COLO668 (cell line): ENCODE data around the gene CCDC77.
"Not testable (repeated sequence)": the region's sequence is repeated elsewhere in the genome, so short reads cannot be mapped to it uniquely, and the experiment has no call there.

Source experiments
- DNase-seq: peaks from one replicate; lab custom pipeline; 2025; ENCODE audit not compliant: unreplicated experiment; lab: John Stamatoyannopoulos, UW

Gene CCDC77

DNA sequence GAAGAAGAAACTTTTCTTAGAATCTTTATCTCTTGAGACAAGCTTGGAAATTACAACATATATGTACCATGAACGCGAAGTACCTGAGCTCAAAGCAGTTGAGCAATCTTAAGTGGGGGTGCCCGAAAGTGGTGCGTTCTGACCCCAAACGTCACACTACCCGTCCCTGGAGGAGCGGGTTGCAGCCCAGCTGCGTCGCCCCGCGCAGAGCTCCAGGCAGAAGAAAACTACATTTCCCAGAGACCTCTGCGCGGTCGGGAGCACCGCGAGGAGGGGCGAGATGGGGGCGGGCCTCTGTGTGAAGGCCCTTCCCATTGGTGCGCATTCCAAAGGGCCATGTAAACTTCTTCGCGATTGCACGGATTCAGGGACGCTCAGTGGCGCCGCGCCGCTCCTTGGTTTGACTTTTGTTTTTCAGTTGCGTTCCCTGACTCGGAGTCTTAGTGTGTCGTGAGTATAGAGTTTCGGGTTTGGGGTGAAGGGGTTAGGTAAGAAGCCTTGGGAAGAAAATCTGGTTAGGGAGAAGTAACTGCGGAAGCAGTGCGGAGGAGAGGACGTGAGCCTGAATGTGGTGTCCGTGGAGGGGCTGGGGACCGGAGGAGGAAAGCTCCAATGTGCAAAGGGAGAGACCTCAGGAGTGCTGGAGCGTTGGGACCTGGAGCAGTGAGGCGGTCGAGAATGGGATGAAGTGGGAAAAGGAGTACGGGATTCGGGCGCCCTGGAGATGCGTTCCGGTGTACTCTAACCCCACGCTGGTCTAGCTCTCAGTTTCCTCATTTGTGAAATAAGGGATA is at the start of gene CCDC77:
Gene CCDC77, plus strand, starts transcription at position 410 of the 794 bp plus-strand sequence. CDS start 7,740 bp downstream, outside the sequence.
- no peak for DNase-seq

DNA sequence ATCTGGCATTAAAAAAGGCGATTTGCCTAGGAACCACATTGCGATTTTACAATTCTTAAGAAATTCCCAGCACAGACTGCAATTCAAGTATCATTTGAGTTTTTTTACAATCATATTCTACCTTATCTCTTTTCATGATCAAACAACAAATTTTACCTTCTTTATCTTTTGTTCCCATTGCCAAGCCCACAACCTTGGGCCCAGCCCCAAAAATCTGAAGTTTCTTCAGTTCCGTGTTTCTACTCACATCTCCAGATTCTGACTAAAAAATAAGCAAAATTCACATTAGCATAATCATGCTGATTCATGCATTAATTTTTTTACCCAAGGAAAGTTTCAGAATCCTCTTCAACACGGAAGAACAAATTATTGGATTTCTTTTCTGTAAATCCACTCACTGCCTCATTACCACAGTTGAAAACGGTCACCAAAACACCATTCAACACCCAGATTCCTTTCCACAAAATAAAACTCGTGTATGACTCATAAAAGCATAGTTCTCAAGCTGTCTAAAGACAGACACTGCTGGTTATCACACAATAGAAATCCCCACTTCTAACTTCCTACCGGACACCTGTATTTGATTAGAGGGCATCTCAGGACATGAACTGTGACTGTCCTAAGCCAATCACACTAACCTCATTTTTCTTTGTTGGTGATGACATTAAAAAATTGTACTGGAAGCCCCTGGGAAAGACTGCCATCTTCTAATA is 45.0 kb upstream of the CCDC77 start:
- DNase-seq = no peak

DNA sequence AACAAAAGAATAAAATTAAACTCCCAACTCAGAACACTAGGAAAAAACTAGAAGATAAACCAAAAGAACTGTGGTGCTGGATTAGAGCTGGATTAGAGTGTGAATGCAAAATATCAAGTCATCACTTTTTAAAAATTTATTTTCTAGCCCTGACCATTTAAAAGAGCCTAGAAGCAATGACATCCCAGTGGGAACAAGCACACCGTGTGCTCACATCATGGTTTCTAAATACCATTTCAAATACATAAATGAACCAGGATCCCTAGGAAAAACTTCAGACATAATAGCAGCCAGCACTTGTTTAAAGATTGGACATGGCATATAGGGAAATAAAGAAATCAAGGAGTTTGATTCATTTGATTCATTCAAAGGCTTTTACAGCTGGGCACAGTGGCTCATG is 42.4 kb upstream of the CCDC77 start:
- DNase-seq = no peak

DNA sequence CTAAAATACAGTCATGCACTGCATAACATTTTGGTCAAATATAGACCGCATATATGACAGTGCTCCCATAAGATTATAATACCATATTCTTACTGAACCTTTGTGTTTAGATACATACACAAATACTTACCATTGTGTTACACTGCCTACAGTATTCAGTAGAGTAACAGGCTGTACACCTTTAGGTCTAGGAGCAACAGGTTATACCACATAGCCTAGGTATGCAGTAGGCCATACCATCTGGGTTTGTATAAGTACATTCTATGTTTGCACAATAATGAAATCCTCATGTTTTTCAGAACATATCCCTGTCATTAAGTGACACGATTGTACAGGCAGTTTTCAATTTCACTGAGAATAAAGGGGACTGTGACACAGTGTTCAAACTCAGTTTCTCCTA is 34.6 kb upstream of the CCDC77 start:
- no peak for DNase-seq

DNA sequence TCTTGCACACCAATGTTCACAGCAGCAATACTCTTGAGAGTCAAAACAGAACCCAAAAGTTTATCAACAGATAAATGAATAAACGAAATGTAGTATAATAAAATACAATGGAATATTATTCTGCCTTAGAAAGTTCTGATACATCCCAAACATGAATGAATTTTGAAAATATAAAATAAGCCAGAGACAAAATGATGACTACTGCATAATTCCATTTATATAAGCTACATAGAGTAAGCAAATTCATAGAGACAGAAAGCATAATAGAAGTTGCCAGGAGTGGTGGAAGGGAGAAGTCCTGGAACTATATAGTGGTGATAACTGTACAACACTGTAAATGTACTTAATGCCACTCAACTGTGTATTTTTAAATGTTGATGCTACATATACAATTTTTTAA is 33.5 kb upstream of the CCDC77 start:
- no peak for DNase-seq

DNA sequence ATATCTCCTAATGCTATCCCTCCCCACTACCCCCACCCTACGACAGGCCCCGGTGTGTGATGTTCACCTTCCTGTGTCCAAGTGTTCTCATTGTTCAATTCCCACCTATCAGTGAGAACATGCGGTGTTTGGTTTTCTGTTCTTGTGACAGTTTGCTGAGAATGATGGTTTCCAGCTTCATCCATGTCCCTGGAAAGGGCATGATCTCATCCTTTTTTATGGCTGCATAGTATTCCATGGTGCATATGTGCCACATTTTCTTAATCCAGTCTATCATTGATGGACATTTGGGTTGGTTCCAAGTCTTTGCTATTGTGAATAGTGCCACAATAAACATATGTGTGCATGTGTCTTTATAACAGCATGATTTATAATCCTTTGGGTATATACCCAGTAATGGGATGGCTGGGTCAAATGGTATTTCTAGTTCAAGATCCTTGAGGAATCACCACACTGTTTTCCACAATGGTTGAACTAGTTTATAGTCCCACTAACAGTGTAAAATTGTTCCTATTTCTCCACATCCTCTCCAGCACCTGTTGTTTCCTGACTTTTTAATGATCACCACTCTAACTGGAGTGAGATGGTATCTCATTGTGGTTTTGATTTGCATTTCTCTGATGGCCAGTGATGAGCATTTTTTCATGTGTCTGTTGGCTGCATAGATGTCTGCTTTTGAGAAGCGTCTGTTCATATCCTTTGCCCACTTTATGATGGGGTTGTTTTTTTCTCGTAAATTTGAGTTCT is 30.5 kb upstream of the CCDC77 start:
- DNase-seq = not testable (repeated sequence)

DNA sequence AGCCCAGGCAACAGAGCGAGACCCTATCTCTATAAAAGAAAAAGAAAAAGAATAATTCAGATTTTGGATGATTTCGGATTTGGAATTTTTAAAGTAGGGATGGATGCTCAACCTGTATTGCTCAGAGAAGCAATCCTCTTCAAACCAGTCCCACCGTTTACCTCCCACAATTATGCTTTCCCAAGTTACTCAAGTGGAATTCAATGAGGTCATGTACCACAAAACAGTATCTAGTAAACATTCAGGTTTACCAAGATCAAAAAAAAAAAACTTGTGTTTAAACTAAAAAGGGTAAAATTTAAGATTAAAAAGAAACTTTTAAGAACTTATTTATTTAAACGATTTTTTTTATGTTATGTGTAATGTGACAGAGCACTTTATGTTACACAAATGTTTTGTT is 14.8 kb upstream of the CCDC77 start:
- no peak for DNase-seq

DNA sequence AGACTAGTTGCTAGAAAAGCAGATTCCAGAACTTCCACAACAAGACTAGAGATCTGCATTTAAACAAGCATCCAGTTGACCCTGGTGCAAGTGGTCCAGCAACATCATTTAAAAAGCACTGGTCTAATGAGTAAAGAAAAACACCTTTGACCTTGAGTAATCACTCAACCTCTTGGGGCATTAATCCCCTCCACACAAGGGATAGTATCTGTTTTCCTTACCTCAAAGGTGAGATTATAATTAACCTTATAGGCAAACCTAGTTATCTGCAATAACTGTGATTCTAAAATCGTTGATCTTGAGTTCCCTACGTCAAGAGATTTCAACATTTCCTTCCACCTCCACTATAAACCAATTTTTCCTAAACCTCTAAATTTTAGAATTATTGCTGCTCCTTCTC is 13.4 kb upstream of the CCDC77 start:
- no peak for DNase-seq

DNA sequence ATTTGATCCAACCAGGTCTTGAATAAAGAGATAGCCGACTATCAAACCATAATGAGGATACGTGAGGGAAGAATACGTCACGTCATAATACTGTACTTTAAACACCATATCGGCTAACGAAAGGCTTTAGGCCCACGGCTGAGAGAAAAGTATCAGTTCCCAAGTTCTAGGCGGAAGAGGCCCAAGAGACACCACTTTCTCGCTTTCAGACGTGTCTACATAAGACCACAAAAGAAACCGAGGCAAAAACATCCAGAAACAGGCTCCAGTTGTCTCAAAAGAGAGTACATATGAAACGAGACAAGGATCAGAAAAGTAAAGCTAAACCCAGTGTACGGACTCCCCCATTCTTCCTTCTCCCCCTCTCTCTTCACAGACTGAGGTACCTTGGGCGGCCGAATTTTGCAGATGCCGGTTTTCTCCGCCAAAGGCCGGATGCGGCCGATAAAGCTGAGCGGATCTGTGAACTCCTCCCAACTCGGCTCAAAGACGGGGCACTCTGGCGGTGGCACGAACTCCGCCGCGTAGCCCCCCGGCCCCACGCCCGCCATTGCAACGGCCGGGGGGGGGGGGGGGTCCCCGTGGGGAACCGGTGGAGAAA is 12.8 kb upstream of the CCDC77 start:
- no peak for DNase-seq

DNA sequence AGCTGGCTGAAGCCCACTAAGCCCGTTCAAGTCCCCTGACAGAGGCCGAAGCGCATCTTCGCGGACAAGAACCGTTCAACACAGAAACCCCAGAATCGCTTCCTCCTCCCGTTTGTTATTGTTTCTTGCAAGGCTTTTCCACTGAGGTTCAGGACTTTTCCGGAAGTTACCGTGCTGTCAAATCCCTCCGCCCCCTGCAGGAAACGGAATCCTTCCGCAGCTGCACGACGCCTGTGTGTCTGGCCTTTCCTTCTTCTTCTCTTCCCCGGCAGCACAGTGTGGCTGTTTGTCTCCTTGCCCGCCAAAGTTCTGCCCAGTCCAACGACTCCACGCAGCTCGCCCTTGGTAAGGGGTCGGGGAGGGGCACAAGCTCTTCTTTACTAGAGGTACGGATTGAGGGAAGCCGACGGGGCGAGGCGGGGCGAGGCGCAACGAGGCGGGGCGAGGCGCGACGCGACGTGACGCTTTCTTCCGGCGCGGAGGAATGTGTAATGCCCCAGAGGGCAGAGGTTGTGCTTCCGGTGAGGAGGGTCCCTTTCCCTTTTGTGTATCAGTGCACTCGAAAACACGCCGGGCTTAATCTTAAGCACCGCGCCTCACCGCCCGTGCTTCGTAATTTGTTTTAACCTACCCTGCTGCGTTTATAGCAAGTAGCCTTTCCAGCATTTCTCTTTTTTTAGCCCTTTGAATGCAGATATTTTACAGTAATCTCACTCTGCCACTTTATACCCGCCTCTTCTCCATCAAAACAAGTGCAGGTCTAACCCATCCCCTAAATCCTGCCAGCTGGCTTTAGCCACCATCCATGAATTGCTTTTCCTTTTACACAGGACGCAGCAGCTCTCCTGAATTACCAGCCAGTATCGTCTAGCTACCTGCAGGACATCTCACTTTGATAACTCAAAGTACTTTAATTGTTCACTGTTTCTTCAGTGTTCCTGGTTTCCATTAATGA is 12.0 kb upstream of the CCDC77 start, which contains the start of gene KDM5A:
Gene KDM5A, minus strand, starts transcription at position 179 of the 955 bp plus-strand sequence. CDS start 229 bp downstream, outside the sequence.
- no peak for DNase-seq

DNA sequence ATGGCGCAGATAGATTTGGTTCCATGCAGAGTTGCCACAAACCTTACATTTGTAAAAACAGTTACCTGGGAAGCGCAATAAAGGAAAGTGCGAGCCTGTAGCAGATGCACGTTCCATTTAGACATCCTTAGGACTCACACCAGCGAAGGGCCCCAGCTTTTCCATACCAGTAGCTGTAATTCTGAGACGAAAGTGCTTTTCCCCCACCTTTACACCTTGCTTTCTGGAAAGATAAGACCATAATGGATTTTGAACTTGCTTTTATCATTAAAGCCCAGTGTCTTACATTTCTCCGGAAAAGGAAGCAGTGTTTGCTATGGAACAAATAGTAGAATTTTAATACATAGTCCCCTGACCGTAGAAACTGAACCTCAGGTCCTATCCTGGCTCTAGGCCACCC is 616 bp upstream of the CCDC77 start:
- DNase-seq = no peak

DNA sequence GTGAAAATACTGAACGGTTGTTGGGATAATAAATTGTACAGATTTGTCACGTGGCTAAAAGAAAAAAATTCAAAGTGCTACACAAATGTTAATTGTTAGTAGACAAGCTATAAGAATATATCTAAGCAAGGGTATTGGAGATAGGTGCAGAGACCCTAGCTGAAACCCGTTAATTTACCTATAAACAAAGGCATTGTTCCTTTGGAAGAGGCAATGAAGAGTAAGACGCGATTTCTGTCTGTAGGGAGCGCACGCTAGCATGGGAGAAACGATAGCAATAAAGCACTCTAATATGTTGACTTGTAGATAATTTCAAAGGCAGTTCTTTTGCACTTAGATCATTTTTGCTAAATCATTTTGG is 565 bp downstream of the CCDC77 start:
- no peak for DNase-seq

DNA sequence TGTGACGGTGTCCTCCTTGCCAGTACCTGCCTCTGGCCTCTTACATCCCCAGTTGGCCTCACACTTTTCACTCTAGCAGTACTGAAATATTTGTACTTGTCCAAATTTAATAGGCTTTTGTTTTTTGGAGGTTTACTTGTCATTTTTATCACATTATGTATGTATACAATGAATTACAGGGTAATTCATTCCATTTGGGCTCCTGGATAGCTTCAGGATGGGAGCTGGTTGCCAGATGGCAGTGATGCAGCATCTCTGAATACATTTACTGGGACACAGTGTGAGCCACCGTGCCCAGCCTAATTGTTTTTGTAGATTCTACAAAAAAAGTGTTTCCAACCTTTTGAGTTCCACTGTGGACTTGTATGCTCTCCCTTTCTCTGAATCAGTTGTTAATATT is 13.4 kb downstream of the CCDC77 start:
- DNase-seq = no peak

DNA sequence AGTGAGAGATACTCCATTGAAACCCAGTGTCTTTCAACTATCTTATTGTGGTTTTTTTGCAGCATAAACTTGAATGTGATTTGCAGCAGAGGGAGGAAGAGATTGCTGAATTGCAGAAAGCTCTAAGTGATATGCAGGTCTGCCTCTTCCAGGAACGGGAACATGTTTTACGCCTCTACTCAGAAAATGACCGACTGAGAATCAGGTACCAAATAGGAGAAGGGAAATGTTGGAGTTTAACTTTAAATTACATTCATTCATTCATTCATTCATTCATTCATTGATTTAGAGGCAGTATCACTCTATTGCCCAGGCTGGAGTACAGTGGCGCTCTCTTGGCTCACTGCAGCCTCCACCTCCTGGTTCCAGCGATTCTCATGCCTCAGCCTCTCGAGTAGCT is 17.0 kb downstream of the CCDC77 start:
- no peak for DNase-seq

DNA sequence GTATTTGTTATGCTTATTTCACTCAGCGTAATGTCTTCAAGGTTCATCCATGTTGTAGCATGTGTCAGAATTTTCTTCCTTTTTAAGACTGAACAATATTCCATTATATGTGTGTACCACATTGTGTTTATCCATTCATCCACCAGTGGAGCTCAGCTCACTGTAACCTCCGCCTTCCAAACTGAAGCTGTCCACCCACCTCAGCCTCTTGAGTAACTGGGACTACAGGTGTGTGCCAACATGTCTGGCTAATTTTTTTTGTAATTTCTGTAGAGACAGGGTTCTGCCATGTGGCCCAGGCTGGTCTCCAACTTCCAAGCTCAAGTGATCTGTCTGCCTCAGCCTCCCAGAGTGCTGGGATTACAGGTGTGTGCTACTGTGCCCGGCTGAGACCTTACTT is 21.1 kb downstream of the CCDC77 start:
- no peak for DNase-seq

DNA sequence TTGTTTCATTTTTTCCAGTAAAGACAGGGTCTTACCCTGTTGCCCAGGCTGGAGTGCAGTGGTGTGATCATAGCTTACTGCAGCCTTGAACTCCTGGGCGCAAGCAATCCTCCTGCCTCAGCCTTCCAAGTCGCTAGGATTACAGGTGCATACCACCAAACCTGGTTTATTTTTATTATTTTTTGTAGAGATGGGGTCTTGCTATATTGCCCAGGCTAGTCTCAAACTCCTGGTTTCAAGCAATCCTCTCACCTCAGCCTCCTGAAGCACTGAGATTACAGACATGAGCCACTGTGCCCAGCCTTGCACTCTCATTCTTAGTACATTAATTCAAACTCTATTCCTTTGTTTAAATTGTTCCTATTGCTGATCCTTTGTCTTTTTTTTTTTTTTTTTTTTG is 34.3 kb downstream of the CCDC77 start:
- DNase-seq = not testable (repeated sequence)

DNA sequence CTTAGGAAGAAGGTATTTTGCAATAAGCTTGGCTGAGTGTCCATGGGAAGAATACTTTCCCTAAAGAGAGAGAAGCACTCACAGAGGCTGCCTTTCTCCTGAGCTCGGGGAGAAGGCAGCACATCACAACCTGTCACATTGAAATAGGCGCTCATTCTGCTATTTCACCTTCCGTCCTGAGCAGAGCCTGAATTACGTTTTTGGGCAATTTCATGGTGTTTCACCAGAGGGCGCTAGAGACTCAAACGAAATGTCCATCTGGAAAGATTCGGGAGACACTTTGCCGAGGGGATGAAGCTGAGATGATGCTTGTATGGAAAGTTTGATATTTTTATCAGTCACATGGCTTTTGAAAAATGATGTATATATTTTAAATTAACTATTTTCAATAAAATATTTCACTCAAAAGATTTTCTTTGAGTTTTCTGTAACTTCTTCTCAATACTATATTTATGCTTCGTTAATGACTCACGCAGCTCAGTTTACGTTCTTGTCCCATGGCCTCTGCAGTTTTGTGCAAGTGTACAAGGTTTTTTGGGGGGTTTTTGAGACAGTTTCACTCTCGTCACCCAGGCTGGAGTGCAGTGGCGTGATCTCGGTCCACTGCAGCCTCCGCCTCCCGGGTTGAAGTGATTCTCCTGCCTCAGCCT is 40.9 kb downstream of the CCDC77 start:
- peak; percentile 49 for DNase-seq

DNA sequence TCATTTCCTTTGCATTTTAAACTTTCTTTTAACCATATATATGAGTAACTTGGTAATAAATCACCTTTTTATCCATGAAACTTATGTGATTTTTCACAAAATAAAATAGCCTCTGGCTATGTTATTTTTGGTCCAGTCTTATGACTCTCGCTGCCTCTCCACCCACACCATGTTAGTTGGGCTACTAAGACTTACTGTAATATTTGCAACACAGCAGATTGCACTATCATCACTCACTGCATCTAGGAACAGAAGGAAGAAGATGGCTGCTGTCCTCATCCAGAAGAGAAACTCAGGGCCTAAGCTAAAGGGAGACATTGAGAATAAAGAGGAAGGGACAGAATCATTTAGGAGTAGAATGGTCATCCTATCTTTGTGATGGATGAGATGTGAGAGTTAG is 45.7 kb downstream of the CCDC77 start:
- DNase-seq = no peak

DNA sequence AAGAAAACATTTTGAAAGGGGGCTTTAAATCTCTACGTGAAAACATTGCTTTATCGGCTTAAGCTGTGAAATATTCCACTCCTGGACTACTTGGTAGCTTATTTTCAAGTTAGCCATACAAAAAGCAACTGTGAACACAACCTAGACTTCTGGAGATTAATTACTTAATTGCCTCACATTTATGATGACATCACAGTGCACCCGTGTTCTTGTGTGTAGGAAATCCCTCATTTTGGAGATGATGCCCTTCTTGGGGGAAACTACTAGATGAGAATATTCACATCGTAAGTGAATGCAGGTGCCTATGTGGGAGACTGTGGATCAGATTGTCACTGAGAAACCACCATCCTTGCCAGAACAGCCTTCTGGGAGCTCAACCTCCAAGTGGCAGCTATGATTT is 47.8 kb downstream of the CCDC77 start:
- DNase-seq = no peak

DNA sequence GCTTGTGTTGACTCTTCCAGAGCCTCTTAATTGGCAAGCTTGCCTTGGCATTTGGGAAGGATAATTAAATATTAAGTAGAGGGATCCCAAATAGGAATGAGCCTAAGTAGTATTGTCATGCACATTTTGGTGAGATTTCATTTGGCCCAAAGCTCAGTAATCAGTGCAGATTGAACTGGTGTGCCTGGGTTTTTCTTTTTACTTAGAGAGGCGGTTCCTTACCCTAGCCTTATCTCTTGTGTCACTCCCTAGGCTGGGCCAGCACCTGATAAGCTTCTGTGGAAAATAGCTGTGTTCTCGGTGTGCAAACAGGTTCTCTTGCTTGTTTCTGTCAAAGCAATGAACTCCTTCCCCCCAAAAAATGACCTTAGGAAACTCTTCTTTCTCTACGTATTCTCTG is 49.0 kb downstream of the CCDC77 start:
- DNase-seq = no peak
